Mesothelial cell of epicardium (in vitro differentiated cells): ENCODE measurements around the gene CYP2C8. TPM values are rescaled to one million over a fixed set of nuclear protein-coding genes. Genes with fewer than 3 reads are reported as not detected.

Experiments used
- DNase-seq, 2 experiments: peaks; one replicate each; pipeline ENCODE4 v3.0.0; 2021; ENCODE audit warnings: low spot score in 2 of 2; ENCODE audit not compliant: unreplicated experiment in 2 of 2
- H3K27ac Mint-ChIP-seq: 2 replicates; pipeline ENCODE4 v1.8.0; 2021; ENCODE audit warnings: mixed read lengths
- H3K27me3 Mint-ChIP-seq: 2 replicates; pipeline ENCODE4 v1.8.0; 2021; ENCODE audit warnings: low read depth, mixed read lengths
- H3K36me3 Mint-ChIP-seq: 2 replicates; pipeline ENCODE4 v1.8.0; 2021; ENCODE audit warnings: mixed read lengths
- H3K4me1 Mint-ChIP-seq: 2 replicates; pipeline ENCODE4 v1.8.0; 2021; ENCODE audit warnings: mixed read lengths
- H3K4me3 Mint-ChIP-seq: 2 replicates; pipeline ENCODE4 v1.8.0; 2021; ENCODE audit warnings: mild to moderate bottlenecking, moderate library complexity, mixed read lengths
- H3K9me3 Mint-ChIP-seq: 2 replicates; pipeline ENCODE4 v1.8.0; 2021; ENCODE audit warnings: mixed read lengths
- total RNA-seq: library from RNA; stranded (reverse); gene quantifications from 3 replicates; pipeline ENCODE4 v1.2.1, GENCODE V29; 2021
- TF ChIP-seq, protein P1 (sequence below): fragments of 200-600 bp; sonication (generic); IDR thresholded peaks from one replicate; pipeline ENCODE4 v1.5.0; 2021; ENCODE audit warnings: antibody characterized with exemption; ENCODE audit not compliant: unreplicated experiment

CYP2C8 gene
- total RNA-seq, 1 donor from 2014 or later, result 5.3 TPM

DNA sequence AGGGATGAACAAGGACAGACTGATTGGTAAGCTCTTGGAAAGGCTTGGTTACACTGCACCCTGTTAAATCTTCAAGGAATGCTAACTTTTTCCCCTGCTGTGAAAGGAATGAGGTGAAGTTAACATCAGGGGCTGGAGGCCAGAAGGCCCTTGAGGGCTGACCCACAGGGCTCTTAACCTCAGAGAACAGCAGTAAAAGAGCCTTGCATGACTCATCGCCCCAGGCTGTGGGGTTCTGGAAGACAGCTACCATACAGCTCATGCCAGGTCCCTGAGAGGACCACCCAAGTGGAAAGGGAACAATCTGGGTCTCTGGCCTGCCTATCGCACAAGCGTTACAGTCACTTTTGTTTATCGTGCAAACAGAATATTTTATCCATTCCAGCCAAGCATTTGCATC is 76.5 kb downstream of the CYP2C8 start:
- Mint-ChIP-seq H3K4me3 (no peak overlapping the region), H3K27ac (no peak overlapping the region), H3K27me3 (no peaks in the 10 kb centered on the region), H3K9me3 (peaks cover 36% of the 10 kb centered on the region), H3K36me3 (peaks cover 2% of the 10 kb centered on the region), H3K4me1 (no peaks in the 10 kb centered on the region)
- TF ChIP-seq, protein P1, sequence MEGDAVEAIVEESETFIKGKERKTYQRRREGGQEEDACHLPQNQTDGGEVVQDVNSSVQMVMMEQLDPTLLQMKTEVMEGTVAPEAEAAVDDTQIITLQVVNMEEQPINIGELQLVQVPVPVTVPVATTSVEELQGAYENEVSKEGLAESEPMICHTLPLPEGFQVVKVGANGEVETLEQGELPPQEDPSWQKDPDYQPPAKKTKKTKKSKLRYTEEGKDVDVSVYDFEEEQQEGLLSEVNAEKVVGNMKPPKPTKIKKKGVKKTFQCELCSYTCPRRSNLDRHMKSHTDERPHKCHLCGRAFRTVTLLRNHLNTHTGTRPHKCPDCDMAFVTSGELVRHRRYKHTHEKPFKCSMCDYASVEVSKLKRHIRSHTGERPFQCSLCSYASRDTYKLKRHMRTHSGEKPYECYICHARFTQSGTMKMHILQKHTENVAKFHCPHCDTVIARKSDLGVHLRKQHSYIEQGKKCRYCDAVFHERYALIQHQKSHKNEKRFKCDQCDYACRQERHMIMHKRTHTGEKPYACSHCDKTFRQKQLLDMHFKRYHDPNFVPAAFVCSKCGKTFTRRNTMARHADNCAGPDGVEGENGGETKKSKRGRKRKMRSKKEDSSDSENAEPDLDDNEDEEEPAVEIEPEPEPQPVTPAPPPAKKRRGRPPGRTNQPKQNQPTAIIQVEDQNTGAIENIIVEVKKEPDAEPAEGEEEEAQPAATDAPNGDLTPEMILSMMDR, result no peak
- DNase-seq, result no peak

DNA sequence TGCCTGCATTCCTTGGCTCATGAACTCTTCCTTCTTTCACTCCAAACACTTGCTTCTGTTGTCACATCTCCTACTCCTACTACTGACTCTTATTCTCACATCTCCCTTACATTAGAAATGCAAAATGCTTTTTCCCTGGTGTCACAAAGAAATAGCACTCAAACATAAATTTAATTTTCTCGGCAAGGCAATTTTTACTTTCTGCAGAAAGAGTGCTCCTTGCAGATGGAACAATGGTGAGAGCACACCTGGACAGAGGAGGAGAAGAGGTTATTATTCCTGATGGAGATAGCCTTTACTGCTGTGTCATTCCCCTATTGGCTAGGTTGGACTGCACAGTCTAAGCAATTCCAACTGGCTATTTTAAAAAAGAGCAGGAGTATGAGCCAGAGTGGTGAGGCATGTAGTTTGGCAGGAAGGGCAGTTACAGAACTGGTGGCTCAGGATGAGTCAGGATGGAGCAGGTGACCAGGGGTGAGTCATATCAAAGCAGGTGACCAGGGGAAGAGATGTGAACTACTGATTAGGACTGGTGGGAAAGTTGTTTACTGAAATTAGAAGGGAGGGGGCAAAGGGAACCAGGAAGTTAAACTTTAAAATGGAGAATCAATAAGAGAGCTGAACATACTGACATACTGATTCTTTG is 77.9 kb downstream of the CYP2C8 start:
- H3K36me3 Mint-ChIP-seq, result peaks cover 2% of the 10 kb centered on the region
- DNase-seq, result no peak
- H3K9me3 Mint-ChIP-seq, result peaks cover 36% of the 10 kb centered on the region
- H3K4me3 Mint-ChIP-seq, result no peak overlapping the region
- TF ChIP-seq, protein P1, result no peak
- H3K4me1 Mint-ChIP-seq, result no peaks in the 10 kb centered on the region
- no peaks in the 10 kb centered on the region for H3K27me3 Mint-ChIP-seq
- H3K27ac Mint-ChIP-seq, result no peak overlapping the region

DNA sequence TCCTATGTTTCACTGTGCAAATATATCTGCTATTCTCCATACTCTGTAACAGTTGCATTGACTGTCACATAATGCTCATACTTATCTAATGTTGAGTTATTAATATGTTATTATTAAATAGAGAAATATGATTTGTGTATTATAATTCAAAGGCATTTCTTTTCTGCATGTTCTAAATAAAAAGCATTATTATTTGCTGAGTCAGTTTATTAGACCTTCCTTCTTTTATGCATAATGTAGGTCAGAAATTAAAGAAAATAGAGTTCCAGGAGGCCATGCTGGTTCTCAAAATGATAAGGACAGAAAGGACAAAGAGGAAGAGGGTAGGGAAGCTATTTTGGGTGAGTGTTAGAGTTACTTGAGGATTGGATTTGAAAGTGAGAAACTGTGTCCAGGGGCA is 80.1 kb downstream of the CYP2C8 start:
- Mint-ChIP-seq H3K36me3 (peaks cover 2% of the 10 kb centered on the region), H3K27ac (no peak overlapping the region), H3K4me3 (no peak overlapping the region), H3K9me3 (peaks cover 36% of the 10 kb centered on the region), H3K27me3 (no peaks in the 10 kb centered on the region), H3K4me1 (no peaks in the 10 kb centered on the region)
- TF ChIP-seq, protein P1, result no peak
- no peak for DNase-seq

Other genes with a start within 250 kb of the CYP2C8 start
- gene CYP2C9, start 130.8 kb downstream of the CYP2C8 start, total RNA-seq, result not detected in 3 replicates
- gene ACSM6, start 124.7 kb upstream of the CYP2C8 start, total RNA-seq, result not detected in 3 replicates
- gene PDLIM1, start 221.5 kb upstream of the CYP2C8 start, total RNA-seq, result 121 to 131 TPM (median 122 TPM) in 3 replicates